Fibroblast of villous mesenchyme (primary cell): ENCODE results near the gene GNAT3. TPM values are rescaled to one million over a fixed set of nuclear protein-coding genes. Genes with fewer than 3 reads are reported as not detected.

Experiments used
- DNase-seq: peaks from one replicate; pipeline ENCODE4 v3.0.0-alpha.2; 2010; ENCODE audit warnings: low read depth
- H3K4me3 ChIP-seq: 2 replicates; pipeline ENCODE4 v1.5.1; 2011; ENCODE audit warnings: low read depth, mild to moderate bottlenecking, low read length
- total RNA-seq: library from RNA; depleted of rRNA; stranded (reverse); fragments of >200 nt; gene quantifications from 2 replicates; pipeline ENCODE4 v1.2.3, GENCODE V29; 2012
- TF ChIP-seq, protein P1 (sequence below): IDR thresholded peaks from 2 replicates; pipeline ENCODE4 v1.5.1; 2012; ENCODE audit warnings: low read depth, mild to moderate bottlenecking, low read length; ENCODE audit not compliant: insufficient read depth

Gene GNAT3
- total RNA-seq, 1 donor: not detected

GRCh38 chr7:80496586-80496985 lies 15.3 kb downstream of the GNAT3 start:
- TF ChIP-seq, protein P1, sequence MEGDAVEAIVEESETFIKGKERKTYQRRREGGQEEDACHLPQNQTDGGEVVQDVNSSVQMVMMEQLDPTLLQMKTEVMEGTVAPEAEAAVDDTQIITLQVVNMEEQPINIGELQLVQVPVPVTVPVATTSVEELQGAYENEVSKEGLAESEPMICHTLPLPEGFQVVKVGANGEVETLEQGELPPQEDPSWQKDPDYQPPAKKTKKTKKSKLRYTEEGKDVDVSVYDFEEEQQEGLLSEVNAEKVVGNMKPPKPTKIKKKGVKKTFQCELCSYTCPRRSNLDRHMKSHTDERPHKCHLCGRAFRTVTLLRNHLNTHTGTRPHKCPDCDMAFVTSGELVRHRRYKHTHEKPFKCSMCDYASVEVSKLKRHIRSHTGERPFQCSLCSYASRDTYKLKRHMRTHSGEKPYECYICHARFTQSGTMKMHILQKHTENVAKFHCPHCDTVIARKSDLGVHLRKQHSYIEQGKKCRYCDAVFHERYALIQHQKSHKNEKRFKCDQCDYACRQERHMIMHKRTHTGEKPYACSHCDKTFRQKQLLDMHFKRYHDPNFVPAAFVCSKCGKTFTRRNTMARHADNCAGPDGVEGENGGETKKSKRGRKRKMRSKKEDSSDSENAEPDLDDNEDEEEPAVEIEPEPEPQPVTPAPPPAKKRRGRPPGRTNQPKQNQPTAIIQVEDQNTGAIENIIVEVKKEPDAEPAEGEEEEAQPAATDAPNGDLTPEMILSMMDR: no peak
- peak; percentile 52 for DNase-seq
- no peak overlapping the region for H3K4me3 ChIP-seq

DNA sequence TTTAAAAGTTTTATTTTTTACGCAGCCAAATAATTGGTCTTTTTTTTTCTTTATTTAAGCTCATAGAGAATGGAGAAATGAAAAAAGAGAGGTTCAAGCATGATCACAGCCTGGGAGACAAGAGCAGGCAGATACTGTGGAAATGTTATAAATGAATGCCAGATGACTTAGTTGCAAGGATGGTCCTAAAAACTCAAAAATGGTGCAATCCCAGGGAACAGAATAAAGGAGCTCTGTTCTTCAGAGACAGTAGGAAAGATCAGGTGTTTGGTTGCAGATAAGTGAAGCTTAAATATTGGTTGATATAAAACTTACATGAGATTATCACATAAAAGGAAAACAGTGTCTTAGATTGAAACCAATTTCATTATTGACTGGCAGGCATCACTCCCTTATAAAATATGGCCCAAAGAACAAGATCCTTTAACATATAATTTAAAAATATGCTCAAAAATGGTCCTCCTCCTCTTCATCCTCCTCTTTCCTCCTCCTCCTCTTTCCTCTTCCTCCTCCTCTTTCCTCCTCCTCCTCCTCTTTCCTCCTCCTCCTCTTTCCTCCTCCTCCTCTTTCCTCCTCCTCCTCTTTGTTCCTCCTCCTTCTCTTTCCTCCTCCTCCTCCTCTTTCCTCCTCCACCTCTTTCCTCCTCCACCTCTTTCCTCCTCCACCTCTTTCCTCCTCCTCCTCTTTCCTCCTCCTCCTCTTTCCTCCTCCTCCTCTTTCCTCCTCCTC lies 18.6 kb downstream of the GNAT3 start:
- no peak overlapping the region for H3K4me3 ChIP-seq
- TF ChIP-seq, protein P1: no peak
- DNase-seq: no peak

- TF ChIP-seq, protein P1: no peak
- no peak for DNase-seq
- no peak overlapping the region for H3K4me3 ChIP-seq
Measured at GRCh38 chr7:80491462-80491861, 20.4 kb downstream of the GNAT3 start.

- no peak overlapping the region for H3K4me3 ChIP-seq
- no peak for DNase-seq
- TF ChIP-seq, protein P1: no peak
Measured at GRCh38 chr7:80488851-80489370, 23.0 kb downstream of the GNAT3 start.

- no peak for DNase-seq
- H3K4me3 ChIP-seq: no peak overlapping the region
- TF ChIP-seq, protein P1: no peak
Measured at GRCh38 chr7:80488406-80488805, 23.5 kb downstream of the GNAT3 start.

GRCh38 chr7:80485721-80486120 lies 26.1 kb downstream of the GNAT3 start:
- no peak for DNase-seq
- H3K4me3 ChIP-seq: no peak overlapping the region
- TF ChIP-seq, protein P1: no peak
